Articular chondrocyte of knee joint (primary cell): ENCODE data around the gene PON3. TPM values are rescaled to one million over a fixed set of nuclear protein-coding genes. Genes with fewer than 3 reads are reported as not detected.

Experiments used
- small RNA-seq: library from RNA; depleted of rRNA; stranded (forward); fragments of <200 nt; gene quantifications from one replicate; pipeline ENCODE3, GENCODE V24; 2012
- total RNA-seq: library from RNA; depleted of rRNA; stranded (reverse); fragments of >200 nt; gene quantifications from 2 replicates; pipeline ENCODE4 v1.2.3, GENCODE V29; 2012

Gene PON3
- total RNA-seq = 1.6 and 2.6 TPM in 2 replicates

DNA sequence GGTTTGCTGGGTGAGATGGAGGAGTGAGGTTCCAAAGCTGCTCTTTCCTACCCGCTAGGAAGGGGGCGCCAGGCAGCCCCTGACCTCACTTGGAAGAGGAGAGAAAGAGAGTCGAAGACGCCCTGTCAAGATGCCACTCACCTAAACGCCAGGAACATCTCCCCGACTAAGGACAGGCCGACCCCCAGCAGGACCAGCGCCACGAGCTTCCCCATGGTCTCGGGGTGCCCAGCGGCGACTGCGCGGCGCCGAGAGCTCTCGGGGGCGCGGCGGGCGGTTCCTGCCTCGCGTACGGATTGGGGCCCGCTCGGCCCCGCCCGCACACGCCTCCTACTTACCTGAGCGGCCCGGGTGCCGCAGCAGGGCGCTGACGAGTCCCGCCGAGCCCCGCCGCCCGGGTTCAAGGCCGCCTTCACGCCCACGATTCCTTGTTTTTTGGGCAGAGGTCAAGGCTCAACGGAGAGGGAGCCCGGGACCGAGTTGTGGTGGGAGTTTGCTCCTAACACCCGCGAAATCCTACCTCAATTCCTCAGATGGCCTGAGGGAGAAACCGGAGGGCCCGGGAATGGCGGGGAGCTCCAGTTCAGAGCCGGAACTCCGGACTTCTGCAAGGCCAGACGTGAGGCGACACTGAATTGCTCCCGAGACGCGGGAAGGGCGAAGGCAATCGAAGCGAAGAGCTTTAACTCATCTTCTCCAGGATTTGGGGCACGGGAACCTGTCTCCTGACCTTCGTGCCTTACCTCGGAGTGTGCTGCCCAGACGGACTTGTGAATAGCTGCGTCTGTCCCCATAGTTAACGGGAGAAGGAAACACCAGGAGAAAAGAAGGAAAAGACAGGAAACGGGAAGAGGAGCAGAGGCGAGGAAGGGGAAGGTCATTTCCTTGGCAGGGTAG lies at the start of gene PON3:
TSS of gene PON3 (minus strand) at position 240 of the 897 bp plus-strand sequence. CDS start at position 215, 25 bp downstream.

DNA sequence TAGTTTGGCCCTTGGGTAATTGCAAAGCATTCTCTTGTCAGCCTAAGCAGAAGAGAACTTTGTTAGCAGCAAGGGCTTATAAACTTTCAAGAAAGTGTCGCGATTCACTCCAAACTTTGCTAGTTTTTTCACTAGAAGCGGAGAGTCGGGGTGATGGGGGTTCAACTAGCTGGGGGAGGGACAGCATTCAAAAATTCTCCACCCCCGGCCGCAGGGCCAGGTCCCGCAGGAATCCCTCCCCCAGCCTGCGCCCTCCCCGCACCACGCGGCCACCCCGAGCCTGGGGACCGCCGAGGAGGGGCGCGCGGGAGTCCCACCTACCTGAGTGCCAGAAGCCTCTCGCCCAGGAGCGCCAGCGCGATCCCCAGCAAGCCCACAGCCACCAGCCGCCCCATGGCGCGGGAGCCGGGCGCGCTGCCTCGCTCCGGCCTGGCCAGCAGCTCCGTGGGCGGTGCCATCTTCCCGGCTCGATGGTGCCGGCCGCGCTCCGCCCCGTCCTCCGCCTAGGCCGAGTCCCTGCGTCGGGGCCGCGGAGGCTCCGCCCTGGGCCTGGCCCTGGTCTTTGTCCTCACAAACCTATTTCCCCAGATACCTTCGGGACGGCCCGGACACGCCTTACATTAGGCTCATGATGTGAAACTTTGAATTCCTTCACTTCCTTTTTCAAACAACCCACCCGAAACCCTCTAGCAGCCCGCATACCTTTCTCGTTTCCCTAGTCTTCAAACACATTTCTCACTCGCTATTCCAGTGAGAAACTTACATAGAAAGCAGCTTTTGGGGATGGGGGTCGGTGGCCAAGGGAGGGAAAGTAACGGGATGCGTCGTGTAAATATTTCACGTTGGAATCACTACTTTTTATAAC lies 38.6 kb upstream of the PON3 start, which contains the start of gene PON2:
TSS of gene PON2 (minus strand) at position 472 of the 865 bp plus-strand sequence. CDS start at position 395, 77 bp downstream.

DNA sequence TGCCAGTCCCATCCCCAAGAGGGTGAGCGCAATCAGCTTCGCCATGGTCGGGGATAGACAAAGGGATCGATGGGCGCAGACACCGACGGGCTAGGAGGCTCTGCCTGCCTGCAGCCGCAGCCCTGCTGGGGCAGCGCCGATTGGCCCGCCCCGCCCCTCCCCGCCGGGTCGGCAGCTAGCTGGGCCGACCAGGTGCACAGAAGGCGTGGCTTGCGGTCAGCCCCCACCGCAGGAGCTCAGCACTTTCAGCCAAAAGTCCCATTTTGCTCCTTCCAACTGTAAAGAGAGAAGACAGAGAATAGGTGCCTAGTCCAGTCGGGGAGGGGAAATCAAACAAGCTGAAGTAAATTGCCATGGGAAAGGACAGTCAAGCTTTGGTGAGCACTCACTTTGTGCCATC lies 71.7 kb downstream of the PON3 start, which contains the start of gene PON1:
TSS of gene PON1 (minus strand) at position 102 of the 400 bp plus-strand sequence. CDS start at position 45, 57 bp downstream.

Small RNA genes lying within 50 kb of the gene (small RNA-seq; reads per million reads assigned to genes)
- not detected for gene AC004022.2

Other genes with a start within 250 kb of the PON3 start
- gene PON1, start 71.8 kb downstream of the PON3 start, total RNA-seq = under 0.01 TPM in 1 of 2 replicates, not detected in the other
- 101 and 106 TPM in 2 replicates for gene PON2, start 38.7 kb upstream of the PON3 start, total RNA-seq
- under 0.01 TPM in 1 of 2 replicates, not detected in the other for gene ASB4, start 89.6 kb upstream of the PON3 start, total RNA-seq
- gene PDK4, start 200.1 kb upstream of the PON3 start, total RNA-seq = 2.2 and 18.5 TPM in 2 replicates